ENCODE measurements around the gene TMEM18. TPM values are rescaled to one million over a fixed set of nuclear protein-coding genes. Genes with fewer than 3 reads are reported as not detected.

The TMEM18 gene
- total RNA-seq, 4 donors from 2014 or later, result 17.8 to 27.3 (median 21.5) TPM

GRCh38 chr2:668000-668398, 9.2 kb downstream of the TMEM18 start:
- ATAC-seq (ENCODE audit: low FRiP score), result no peak
- TF ChIP-seq CTCF (IDR thresholded peaks at IDR 0.05), result no peak
- DNase-seq (ENCODE audit: low spot score), result no peak

GRCh38 chr2:667332-667999, 9.7 kb downstream of the TMEM18 start:
- ATAC-seq (ENCODE audit: low FRiP score), result no peak
- DNase-seq (ENCODE audit: low spot score), result no peak
- TF ChIP-seq CTCF (IDR thresholded peaks at IDR 0.05), result no peak

- no peak for ATAC-seq (ENCODE audit: low FRiP score)
- no peak for DNase-seq (ENCODE audit: low spot score)
- no peak for TF ChIP-seq CTCF (IDR thresholded peaks at IDR 0.05)
Measured at GRCh38 chr2:666441-666840, 10.8 kb downstream of the TMEM18 start.

GRCh38 chr2:665340-666073, 11.7 kb downstream of the TMEM18 start:
- no peak for DNase-seq (ENCODE audit: low spot score)
- no peak for TF ChIP-seq CTCF (IDR thresholded peaks at IDR 0.05)
- no peak for ATAC-seq (ENCODE audit: low FRiP score)

GRCh38 chr2:664063-664462, 13.1 kb downstream of the TMEM18 start:
- no peak for DNase-seq (ENCODE audit: low spot score)

GRCh38 chr2:663221-663620, 14.0 kb downstream of the TMEM18 start:
- no peak for TF ChIP-seq CTCF (IDR thresholded peaks at IDR 0.05)
- ATAC-seq (ENCODE audit: low FRiP score) (no peak), DNase-seq (ENCODE audit: low spot score) (no peak)

More at GRCh38 chr2:664063-664462, 13.1 kb downstream of the TMEM18 start:
- no peak for TF ChIP-seq CTCF (IDR thresholded peaks at IDR 0.05)
- ATAC-seq (ENCODE audit: low FRiP score), result no peak

- no peak for ATAC-seq (ENCODE audit: low FRiP score)
- DNase-seq (ENCODE audit: low spot score), result no peak
Measured at GRCh38 chr2:661360-661635, 15.9 kb downstream of the TMEM18 start.

More at GRCh38 chr2:661360-661635, 15.9 kb downstream of the TMEM18 start:
- no peak for TF ChIP-seq CTCF (IDR thresholded peaks at IDR 0.05)

All from omental fat pad (tissue), 4 donors.